Adrenal gland (tissue), 12 donors: ENCODE data around the gene SLC28A1. TPM values are rescaled to one million over a fixed set of nuclear protein-coding genes. Genes with fewer than 3 reads are reported as not detected.

Experiments used
- DNase-seq, 7 donors: peaks; one replicate each; pipeline ENCODE4 v3.0.0-alpha.2; 2019 to 2020
- H3K27ac ChIP-seq, 5 donors: fragments of 200-600 bp; sonication (generic) in 4 of 5; 1 replicate in 3 of 5; 2 replicates in 2 of 5; pipeline versions ENCODE4 v1.5.1 to v1.8.0; 2016 to 2020; ENCODE audit warnings: mild to moderate bottlenecking in 1 of 5
- H3K27me3 ChIP-seq: fragments of 200-600 bp; 2 replicates; pipeline ENCODE4 v1.8.0; 2021
- H3K36me3 ChIP-seq, 2 donors: fragments of 200-600 bp; replicated peaks in 1 of 2; 1 replicate in 1 of 2; 2 replicates in 1 of 2; pipeline versions ENCODE4 v1.5.1 to v1.8.0; 2018 to 2022
- H3K4me1 ChIP-seq, 2 donors: fragments of 200-600 bp; replicated peaks in 1 of 2; 1 replicate in 1 of 2; 2 replicates in 1 of 2; pipeline versions ENCODE4 v1.5.1 to v1.8.0; 2018 to 2021
- H3K4me3 ChIP-seq, 4 donors: fragments of 200-600 bp; sonication (generic) in 3 of 4; one replicate each; pipeline ENCODE4 v1.5.1; 2016 to 2018
- H3K9me3 ChIP-seq, 3 donors: fragments of 200-600 bp; sonication (generic) in 1 of 3; replicated peaks in 1 of 3; 1 replicate in 2 of 3; 2 replicates in 1 of 3; pipeline versions ENCODE4 v1.5.1 to v1.8.0; 2016 to 2021
- CTCF ChIP-seq, 6 experiments: fragments of 450-650 bp in 4 of 6; fragments of 200-600 bp in 2 of 6; sonication (generic) in 1 of 6; IDR thresholded peaks; 1 replicate in 5 of 6; 2 replicates in 1 of 6; pipeline versions ENCODE4 v1.5.1 to v1.8.0; 2016 to 2021; ENCODE audit warnings: antibody characterized with exemption in 6 of 6, mild to moderate bottlenecking in 2 of 6, moderate library complexity in 1 of 6
- POLR2A ChIP-seq, 2 donors: fragments of 450-650 bp; IDR thresholded peaks; one replicate each; pipeline ENCODE4 v1.6.1; 2017; ENCODE audit warnings: antibody characterized with exemption in 2 of 2, mild to moderate bottlenecking in 2 of 2, moderate library complexity in 1 of 2
- WGBS, 4 donors: extraction: QIAGEN DNeasy Blood & Tissue Kit in 2 of 4; methylation state at CpG; one replicate each; pipeline versions ENCODE4 v1.1.5 to v1.1.7; 2013 to 2017; 5-methylcytosine and 5-hydroxymethylcytosine counted together
- intact Hi-C, 2 donors: fragments of 100-400 bp; cut with DNase I; formaldehyde crosslinking; loops; one replicate each; pipeline versions ENCODE4 v1.14.1 to v1.15.0; 2022 to 2023
- polyA plus RNA-seq, 3 donors: library from polyadenylated mRNA; stranded (reverse); fragments of 200-250 nt in 2 of 3; fragments of 350-450 nt in 1 of 3; fragmentation: Illumina TruSeq in 1 of 3; extraction: RNeasy Lipid Tissue Mini Kit (QIAGEN cat#74804) in 1 of 3; gene quantifications; one replicate each; pipeline ENCODE4 v1.2.3, GENCODE V29; 2013 to 2014
- total RNA-seq, 9 donors: library from RNA; depleted of rRNA in 4 of 9; stranded (reverse); fragments of >200 nt in 4 of 9; fragments of 120-200 nt in 1 of 9; fragmentation: NEBNext Ultra II Directional in 1 of 9; extraction: Animal tissue kit (Norgen Biotek cat#: 25700) in 1 of 9; gene quantifications; one replicate each; pipeline versions ENCODE4 v1.1.0 to v1.2.4, GENCODE V29; 2013 to 2023
- donor health status: healthy with polysubstance abuse.
- donor health status: Bipolar disorder and iron deficiency.
- donor health status: DM: yes; HTN: yes; CAD: no.
- donor health status: DM: no; HTN: no; CAD: no.
- donor health status: DM: no; HTN: no; CAD: no.
- donor health status: DM: yes; HTN: yes; CAD: no.

SLC28A1 gene
- total and polyA plus RNA-seq, 12 donors: 0.03 to 0.19 (median 0.11) TPM; not detected in 4

GRCh38 chr15:84914909-84915605, 30.6 kb downstream of the SLC28A1 start:
- Histone ChIP-seq H3K4me1 (peaks cover 45 to 54% of the 10 kb centered on the region in 2 donors), H3K36me3 (no peaks in the 10 kb centered on the region), H3K27ac (peak overlapping the region; percentile 26 to 91 (median 59)), H3K27me3 (no peaks in the 10 kb centered on the region), H3K9me3 (no peaks in the 10 kb centered on the region), H3K4me3 (no peak overlapping the region)
- intact Hi-C loops: no loop called here
- WGBS, 4 donors: 54 to 69% (median 57%) methylated on average over 8 to 12 of the region's 12 CpGs
- TF ChIP-seq CTCF (IDR thresholded peaks at IDR 0.05): peak in 2 of 6 experiments; percentile 14 to 27
- peak in 1 of 2 donors; percentile 72 for TF ChIP-seq POLR2A (IDR thresholded peaks at IDR 0.05)
- DNase-seq: peak; percentile 88 to 97 (median 90)

GRCh38 chr15:84915606-84915958, 31.1 kb downstream of the SLC28A1 start:
- WGBS, 4 donors: 64 to 76% (median 70%) methylated on average over 3 of the region's 3 CpGs
- Histone ChIP-seq H3K9me3 (no peaks in the 10 kb centered on the region), H3K27me3 (no peaks in the 10 kb centered on the region), H3K4me3 (no peak overlapping the region), H3K36me3 (no peaks in the 10 kb centered on the region), H3K27ac (peak overlapping the region in 4 of 5 donors; percentile 56 to 91 (median 70)), H3K4me1 (peaks cover 45 to 54% of the 10 kb centered on the region in 2 donors)
- intact Hi-C loops: no loop called here
- DNase-seq: no peak
- no peak for TF ChIP-seq CTCF (IDR thresholded peaks at IDR 0.05)
- no peak for TF ChIP-seq POLR2A (IDR thresholded peaks at IDR 0.05)

- no peaks in the 10 kb centered on the region for H3K27me3 ChIP-seq
- H3K36me3 ChIP-seq: no peaks in the 10 kb centered on the region
- WGBS, 4 donors: 50 to 88% (median 80%) methylated on average over 1 of the region's 1 CpG
- no peak overlapping the region for H3K27ac ChIP-seq
- peaks cover 32 to 36% of the 10 kb centered on the region in 2 donors for H3K4me1 ChIP-seq
- no peaks in the 10 kb centered on the region for H3K9me3 ChIP-seq
- no peak overlapping the region for H3K4me3 ChIP-seq
- DNase-seq: no peak
- no peak for TF ChIP-seq CTCF (IDR thresholded peaks at IDR 0.05)
- no peak for TF ChIP-seq POLR2A (IDR thresholded peaks at IDR 0.05)
- intact Hi-C loops: no loop called here
These were observed 33.0 kb downstream of the SLC28A1 start for GRCh38 chr15:84917452-84917851.

GRCh38 chr15:84919106-84919667, 34.7 kb downstream of the SLC28A1 start:
- 66 to 75% (median 72%) methylated on average over 2 of the region's 2 CpGs for WGBS, 4 donors
- intact Hi-C loops: no loop called here
- no peaks in the 10 kb centered on the region for H3K9me3 ChIP-seq

More at GRCh38 chr15:84919106-84919667, 34.7 kb downstream of the SLC28A1 start:
- DNase-seq: no peak
- no peak overlapping the region for H3K4me3 ChIP-seq
- H3K27me3 ChIP-seq: no peaks in the 10 kb centered on the region
- H3K36me3 ChIP-seq: no peaks in the 10 kb centered on the region
- peak overlapping the region; percentile 2 to 47 (median 6) for H3K27ac ChIP-seq
- no peak for TF ChIP-seq CTCF (IDR thresholded peaks at IDR 0.05)
- peak in 1 of 2 donors; percentile 5 for TF ChIP-seq POLR2A (IDR thresholded peaks at IDR 0.05)
- peaks cover 23 to 26% of the 10 kb centered on the region in 2 donors for H3K4me1 ChIP-seq
